Melanocyte of skin (primary cell): ENCODE results near the gene NECTIN3. TPM values are rescaled to one million over a fixed set of nuclear protein-coding genes. Genes with fewer than 3 reads are reported as not detected.

Experiments
- total RNA-seq, 2 donors: library from RNA; depleted of rRNA; stranded (reverse); fragments of >200 nt; gene quantifications; 2 replicates each; pipeline ENCODE4 v1.2.3, GENCODE V29; 2012

NECTIN3 gene, protein sequence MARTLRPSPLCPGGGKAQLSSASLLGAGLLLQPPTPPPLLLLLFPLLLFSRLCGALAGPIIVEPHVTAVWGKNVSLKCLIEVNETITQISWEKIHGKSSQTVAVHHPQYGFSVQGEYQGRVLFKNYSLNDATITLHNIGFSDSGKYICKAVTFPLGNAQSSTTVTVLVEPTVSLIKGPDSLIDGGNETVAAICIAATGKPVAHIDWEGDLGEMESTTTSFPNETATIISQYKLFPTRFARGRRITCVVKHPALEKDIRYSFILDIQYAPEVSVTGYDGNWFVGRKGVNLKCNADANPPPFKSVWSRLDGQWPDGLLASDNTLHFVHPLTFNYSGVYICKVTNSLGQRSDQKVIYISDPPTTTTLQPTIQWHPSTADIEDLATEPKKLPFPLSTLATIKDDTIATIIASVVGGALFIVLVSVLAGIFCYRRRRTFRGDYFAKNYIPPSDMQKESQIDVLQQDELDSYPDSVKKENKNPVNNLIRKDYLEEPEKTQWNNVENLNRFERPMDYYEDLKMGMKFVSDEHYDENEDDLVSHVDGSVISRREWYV
- total RNA-seq = 10 to 100 TPM; 22.0 to 43.6 TPM

DNA sequence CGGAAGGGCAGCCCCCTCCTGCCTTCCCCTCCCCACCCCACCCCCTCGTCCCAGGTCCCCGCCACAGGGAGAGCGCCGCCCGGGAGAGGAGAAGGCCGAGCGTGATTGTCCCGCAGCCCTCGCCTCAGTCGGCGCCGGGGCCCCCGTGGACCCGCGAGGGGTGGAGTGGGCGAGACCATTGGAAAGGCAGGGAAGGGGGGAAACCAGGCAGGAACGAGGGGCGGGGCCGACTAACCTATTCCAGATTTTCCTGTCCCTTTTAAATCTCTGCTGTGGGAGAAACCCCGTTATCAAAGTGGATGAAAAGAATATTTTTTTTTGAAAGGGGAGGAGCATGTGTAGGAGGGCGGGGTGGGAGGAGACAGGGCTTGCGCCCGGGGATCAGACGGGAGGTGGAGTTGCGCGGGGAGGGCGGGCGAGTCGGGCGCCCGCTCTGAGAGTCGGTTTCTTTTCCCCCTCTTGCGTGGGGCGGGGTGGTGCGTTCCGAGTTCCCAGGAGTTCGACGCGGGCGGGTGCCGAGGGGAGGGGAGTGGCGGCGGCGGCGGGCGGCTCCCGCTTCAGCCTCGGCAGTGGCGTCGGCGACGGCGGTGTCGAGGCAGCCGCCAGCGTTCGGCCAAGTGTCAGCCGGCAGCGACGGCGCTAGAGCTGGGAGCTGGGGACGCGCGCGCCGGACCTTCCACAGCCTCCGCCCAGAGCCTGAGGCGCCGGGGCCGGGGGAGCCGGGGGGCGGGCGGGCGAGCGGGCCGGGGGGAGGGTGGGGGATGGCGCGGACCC lies at the start of gene NECTIN3:
NECTIN3 (plus strand) TSS at position 560 of the 774 bp plus-strand sequence; CDS start at position 762, 202 bp downstream.

